GM21367 (cell line): ENCODE results near the gene TBC1D16.

Experiments
- ATAC-seq: cut with Tn5 transposase; IDR thresholded peaks from one replicate; pipeline ENCODE4 v1.9.1; 2021; ENCODE audit not compliant: unreplicated experiment

The TBC1D16 gene

GRCh38 chr17:79989106-79989835 is 46.4 kb downstream of the TBC1D16 start:
- ATAC-seq: no peak

GRCh38 chr17:79988185-79988971 is 47.3 kb downstream of the TBC1D16 start:
- ATAC-seq: no peak

- no peak for ATAC-seq
These were observed 47.8 kb downstream of the TBC1D16 start for GRCh38 chr17:79987935-79988184.

- no peak for ATAC-seq
These were observed 48.3 kb downstream of the TBC1D16 start for GRCh38 chr17:79987187-79987934.

GRCh38 chr17:79986411-79987186 is 49.1 kb downstream of the TBC1D16 start:
- ATAC-seq: no peak

- no peak for ATAC-seq
These were observed 49.7 kb downstream of the TBC1D16 start for GRCh38 chr17:79985943-79986391.

- ATAC-seq: no peak
These were observed 50.2 kb downstream of the TBC1D16 start for GRCh38 chr17:79985361-79985942.

GRCh38 chr17:79984877-79985276 is 50.8 kb downstream of the TBC1D16 start:
- no peak for ATAC-seq

GRCh38 chr17:79984045-79984840 is 51.4 kb downstream of the TBC1D16 start:
- ATAC-seq: no peak

GRCh38 chr17:79983456-79983855 is 52.2 kb downstream of the TBC1D16 start:
- no peak for ATAC-seq

GRCh38 chr17:79982986-79983385 is 52.7 kb downstream of the TBC1D16 start:
- ATAC-seq: no peak

GRCh38 chr17:79981661-79982101 is 54.0 kb downstream of the TBC1D16 start:
- ATAC-seq: no peak

GRCh38 chr17:79981090-79981489 is 54.6 kb downstream of the TBC1D16 start:
- no peak for ATAC-seq

GRCh38 chr17:79980246-79981043 is 55.2 kb downstream of the TBC1D16 start:
- ATAC-seq: no peak

GRCh38 chr17:79979816-79980215 is 55.9 kb downstream of the TBC1D16 start:
- no peak for ATAC-seq

GRCh38 chr17:79979221-79979741 is 56.4 kb downstream of the TBC1D16 start:
- ATAC-seq: no peak

GRCh38 chr17:79978548-79978855 is 57.2 kb downstream of the TBC1D16 start:
- ATAC-seq: no peak

- no peak for ATAC-seq
These were observed 57.7 kb downstream of the TBC1D16 start for GRCh38 chr17:79977708-79978547.
